ENCODE data around the gene ANKRD13C.

GRCh38 chr1:70396607-70397006 is 42.1 kb upstream of the ANKRD13C start:
- TF ChIP-seq CTCF (IDR thresholded peaks at IDR 0.05; ENCODE audit: insufficient read depth, low read length) (no peak), POLR2AphosphoS5 (IDR thresholded peaks at IDR 0.05; ENCODE audit: low read depth) (no peak)
